ENCODE results near the gene SFXN4. TPM values are rescaled to one million over a fixed set of nuclear protein-coding genes. Genes with fewer than 3 reads are reported as not detected.
"Not testable (repeated sequence)": the region's sequence is repeated elsewhere in the genome, so short reads cannot be mapped to it uniquely, and the experiment has no call there.

SFXN4 gene
- total RNA-seq, 1 donor from 2014 or later = 13.1 TPM

DNA sequence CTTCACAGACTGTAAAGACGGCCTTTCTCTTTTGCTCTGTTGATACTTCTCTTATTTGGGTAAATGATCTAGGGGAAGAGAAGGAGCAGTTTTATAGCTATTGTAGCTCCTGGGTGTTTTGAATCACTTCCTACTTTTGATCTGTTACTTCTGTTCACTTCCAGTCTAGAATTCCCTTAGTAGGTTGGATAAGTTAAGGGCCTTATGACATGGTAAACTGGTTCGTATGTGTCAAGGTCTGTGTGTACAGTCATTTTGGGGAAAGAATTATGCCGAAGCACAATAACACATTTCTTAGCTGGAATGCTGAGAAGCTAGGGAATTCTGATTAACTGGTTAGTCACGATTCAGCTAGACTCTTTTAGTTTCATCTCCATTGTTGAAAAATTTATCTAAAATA, 53.5 kb downstream of the SFXN4 start:
- no peak for DNase-seq (ENCODE audit: low read depth)

DNA sequence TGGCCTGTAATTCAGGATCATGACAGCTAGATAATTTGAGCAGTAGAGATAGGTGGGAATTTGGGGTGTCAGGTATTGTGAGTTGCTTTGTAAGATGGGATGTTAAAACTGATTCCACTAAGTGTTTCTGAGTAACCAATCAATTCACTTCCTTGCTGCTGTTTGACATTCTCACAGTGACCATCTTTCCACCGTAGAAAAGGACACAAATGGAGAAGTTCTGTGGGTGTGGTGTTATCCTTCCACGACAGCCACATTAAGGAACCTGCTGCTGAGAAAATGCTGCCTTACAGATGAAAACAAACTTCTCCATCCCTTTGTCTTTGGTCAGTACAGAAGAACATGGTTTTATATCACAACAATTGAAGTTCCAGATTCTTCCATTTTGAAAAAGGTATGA, 57.7 kb downstream of the SFXN4 start:
- DNase-seq (ENCODE audit: low read depth) = not testable (repeated sequence)

DNA sequence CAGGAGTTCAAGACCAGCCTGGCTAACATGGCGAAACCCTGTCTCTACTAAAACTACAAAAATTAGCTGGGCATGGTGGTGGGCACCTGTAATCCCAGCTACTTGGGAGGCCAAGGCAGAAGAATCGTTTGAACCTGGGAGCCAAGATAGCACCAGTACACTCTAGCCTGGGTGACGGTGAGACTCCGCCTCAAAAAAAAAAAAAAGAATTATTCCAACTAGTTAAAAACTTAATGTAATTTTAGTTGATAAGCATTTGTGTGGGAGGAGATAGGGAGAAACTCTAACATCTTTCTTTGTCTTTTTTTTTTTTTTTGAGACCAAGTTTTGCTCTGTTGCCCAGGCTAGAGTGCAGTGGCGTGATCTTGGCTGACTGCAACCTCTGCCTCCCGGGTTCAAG, 58.4 kb downstream of the SFXN4 start:
- not testable (repeated sequence) for DNase-seq (ENCODE audit: low read depth)

DNA sequence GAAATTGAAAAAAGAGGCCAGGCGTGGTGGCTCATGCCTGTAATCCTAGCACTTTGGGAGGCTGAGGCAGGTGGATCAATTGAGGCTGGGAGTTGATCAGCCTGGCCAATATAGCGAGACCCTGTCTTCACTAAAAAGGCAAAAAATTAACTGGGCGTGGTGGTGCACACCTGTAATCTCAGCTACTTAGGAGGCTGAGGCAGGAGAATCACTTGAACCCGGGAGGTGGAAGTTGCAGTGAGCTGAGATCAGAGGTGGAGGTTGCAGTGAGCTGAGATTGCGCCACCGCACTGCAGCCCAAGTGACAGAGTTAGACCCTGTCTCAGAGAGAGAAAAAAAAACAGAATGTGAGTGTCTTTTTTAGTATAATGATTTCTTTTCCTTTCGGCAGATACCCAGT, 59.6 kb downstream of the SFXN4 start:
- not testable (repeated sequence) for DNase-seq (ENCODE audit: low read depth)

DNA sequence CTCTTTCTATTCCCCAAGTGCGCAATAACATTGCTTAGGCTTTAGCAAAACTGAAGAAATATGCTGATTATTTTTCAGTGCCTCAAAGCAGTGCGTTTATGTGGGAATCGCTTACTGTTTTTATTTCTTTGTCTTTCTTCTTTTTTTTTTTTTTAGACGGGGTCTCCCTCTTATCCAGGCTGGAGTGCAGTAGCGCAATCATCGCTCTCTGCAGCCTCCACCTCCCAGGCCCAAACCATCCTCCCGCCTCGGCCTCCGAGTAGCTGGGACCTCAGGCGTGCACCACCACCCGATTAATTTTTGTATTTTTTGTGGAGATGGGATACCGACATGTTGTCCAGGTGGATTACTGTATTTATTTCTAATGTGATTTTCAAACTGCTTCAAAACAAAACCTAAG, 60.4 kb downstream of the SFXN4 start:
- DNase-seq (ENCODE audit: low read depth) = no peak

DNA sequence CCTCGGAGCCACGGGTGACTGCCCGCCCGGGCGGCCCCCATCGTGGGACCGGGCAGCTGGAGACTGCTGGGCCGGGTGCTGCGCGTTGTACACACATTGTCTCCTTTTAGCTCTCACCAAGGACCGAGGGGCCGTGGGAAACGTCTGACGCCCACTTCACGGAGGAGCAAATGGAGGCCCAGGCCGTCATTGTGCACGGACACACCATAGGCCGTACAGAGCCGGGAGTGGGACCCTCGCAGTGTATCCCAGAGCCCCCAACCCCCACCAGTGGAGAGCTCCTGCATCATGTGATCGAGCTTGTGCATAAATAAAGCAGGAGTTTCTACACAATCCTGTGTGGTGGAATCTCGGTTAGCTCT, 60.9 kb downstream of the SFXN4 start:
- DNase-seq (ENCODE audit: low read depth) = no peak

DNA sequence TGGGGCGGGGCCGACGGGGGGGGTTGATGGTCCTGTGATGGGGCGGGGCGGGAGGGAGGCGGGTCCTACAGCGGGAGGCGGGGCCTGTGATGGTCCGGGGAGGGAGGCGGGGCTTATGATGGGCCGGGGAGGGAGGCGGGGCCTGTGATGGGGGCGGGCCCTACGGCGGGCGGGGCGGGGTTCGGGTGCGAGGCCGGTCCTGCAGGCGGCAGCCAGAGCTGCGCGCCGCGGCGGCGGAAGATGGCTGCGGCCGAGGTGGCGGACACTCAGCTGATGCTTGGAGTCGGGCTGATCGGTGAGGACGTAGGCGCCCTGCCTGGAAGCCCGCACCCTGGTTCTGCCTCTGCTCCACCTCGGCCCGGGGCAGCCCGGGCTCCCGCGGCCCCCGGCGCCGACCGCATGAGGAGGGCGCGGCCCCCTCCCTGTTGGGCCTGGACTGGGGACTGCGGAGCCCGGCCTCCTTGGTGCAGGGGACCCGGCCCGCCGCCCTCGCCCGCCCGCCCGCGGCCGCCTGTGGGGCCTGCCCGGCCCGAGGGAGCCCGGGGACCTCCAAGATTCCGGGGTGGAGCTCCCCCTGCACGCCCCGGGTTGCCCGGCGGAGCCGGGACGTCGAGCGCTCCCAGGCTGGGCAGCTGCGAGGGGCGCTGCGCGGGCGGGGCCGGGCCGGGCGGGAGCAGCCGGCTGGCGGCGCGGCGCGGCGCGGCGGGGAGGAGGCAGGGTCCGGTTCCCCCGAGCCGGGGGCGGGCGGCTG, 61.4 kb downstream of the SFXN4 start, which contains the start of gene DENND10:
Gene DENND10 (plus strand): TSS at position 211 of the 751 bp plus-strand sequence. CDS start 30 bp downstream, at position 241.
- peak; percentile 26 for DNase-seq (ENCODE audit: low read depth)

DNA sequence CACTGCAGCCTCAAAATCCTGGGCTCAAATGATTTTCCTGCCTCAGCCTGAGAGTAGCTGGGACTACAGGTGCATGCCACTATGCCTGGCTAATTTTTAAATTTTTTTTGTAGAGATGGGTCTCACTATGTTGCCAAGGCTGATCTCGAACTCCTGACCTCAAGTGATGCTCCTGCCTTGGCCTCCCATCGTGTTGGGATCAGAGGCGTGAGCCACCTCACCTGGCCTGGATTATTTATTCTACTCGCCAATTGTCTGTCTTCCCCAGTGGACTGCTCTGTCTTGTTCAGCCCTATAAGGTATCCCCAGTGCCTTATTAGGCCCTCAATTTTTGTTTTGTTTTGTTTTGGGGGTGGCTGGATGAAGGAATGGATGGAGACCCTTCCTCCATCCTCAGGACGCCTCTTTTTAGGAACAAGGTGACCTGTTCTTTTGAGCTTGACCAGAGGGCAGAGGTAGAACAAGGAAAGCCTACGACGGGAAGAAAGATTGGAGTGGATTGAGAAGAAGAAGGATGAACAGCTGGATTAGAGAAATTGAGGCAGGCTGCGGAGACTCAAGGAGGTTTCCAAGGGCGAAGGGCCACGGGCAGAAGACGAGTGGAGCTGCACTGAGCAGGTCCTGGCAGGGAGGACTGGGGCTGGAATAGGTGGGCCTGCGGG, 62.1 kb downstream of the SFXN4 start:
- no peak for DNase-seq (ENCODE audit: low read depth)

DNA sequence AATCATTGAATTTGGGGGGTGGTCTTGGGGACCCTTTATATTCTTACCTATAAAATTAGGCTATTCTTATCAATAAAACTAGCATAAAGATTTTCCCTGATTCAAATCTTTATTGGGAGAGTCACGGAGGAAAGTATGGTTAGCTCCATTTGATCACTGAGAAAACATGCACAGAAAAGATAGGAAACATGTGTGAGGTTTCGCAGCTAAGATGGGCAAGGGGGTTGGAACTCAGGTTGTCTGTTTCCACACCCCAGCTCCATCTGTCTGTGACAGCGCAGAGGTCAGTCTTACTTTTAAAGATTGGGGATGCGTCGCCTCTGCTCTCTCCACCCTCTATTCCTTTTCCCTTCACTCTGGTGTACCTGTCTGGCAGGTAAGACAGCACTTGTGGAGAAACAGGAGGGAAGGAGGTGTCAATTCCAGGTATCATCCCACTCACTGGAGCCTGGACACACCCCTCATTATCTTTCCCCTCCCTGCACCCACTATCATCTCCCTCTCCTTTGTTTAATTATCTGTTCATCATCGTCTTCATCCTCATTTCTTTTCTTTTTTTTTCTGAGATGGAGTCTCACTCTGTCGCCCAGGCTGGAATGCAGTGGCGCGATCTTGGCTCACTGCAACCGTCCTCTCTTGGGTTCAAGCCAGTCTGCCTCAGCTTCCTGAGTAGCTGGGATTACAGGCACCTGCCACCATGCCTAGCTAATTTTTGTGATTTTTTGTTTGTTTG, 64.0 kb downstream of the SFXN4 start:
- DNase-seq (ENCODE audit: low read depth) = no peak

DNA sequence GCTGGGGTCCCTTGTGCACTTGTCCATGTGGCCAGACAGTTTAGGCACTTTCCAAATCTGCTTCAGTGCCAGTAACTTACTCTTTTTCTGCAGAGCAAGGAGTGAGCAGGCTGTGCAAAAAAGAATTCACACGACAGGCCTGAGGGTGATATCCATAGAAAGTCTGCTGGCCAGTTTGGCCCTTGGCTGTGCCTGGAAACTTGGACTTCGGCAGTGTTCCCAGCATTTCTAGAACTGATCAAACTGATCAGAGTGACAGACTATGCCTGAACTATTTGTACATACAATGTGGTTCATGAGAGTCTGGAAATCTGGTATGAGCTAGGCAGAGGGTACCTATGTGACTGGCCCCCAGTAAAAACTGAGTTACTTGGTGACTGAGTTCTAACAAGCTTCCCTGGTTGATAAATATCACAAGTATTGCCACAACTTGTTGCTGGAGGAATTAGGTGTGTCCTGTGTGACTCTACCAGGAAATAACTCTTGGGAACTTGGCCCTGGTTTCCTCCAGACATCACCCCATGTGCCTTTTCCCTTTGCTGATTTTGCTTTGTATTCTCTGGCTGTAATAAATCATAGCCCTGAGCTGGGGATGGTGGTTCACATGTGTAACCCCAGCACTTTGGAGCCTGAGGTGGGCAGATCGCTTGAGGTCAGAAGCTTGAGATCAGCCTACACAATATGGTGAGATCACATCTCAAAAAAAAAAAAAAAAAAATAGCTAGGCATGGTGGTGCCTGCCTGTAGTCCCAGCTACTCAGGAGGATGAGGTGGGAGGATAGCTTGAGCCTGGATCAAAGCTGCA, 64.9 kb downstream of the SFXN4 start:
- DNase-seq (ENCODE audit: low read depth) = peak; percentile 68

DNA sequence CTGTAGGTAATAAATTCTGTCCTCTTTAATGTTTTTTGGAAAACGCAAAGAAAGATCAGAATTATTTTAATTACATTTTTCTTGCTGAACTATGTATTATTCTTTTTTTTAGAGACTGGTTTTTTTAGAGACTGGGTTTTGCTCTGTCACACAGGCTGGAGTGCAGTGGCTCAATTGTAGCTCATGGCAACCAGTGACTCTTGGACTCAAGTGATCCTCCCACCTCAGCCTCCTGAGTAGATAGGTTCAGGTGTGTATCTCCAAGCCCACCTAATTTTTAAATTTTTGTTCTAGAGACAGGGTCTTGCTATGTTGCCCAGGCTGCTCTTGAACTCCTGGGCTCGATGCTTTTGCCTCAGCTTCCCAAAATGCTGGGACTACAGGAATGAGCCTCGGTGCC, 66.9 kb downstream of the SFXN4 start:
- DNase-seq (ENCODE audit: low read depth) = no peak

DNA sequence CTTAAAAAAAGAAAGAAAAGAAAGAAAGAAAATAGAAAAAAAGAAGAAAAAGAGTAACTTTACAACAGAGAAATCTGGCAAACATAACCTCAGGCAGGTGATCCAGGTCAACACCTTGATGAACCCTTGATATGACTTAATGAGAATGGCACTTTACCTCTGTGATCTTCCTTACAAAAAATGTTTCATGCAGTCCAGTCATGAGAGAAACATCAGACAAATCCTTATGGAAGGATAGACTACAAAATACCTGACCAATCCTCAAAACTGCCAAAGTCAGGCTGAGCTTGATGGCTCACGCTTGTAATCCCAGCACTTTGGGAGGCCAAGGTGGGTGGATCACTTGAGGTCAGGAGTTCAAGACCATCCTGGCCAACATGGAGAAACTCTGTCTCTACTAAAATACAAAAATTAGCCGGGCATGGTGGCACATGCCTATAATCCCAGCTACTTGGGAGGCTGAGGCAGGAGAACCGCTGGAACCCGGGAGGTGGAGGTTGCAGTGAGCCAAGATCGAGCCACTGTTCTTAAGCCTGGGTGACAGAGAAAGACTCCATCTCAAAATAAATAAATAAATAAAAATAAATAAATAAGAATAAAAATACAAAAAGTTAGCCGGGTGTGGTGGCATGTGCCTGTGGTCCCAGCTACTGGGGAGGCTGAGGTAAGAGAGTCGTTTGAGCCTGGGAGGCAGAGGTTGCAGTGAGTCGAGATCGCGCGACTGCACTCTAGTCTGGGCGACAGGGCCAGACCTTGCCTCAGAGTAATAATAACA, 68.7 kb downstream of the SFXN4 start:
- not testable (repeated sequence) for DNase-seq (ENCODE audit: low read depth)

DNA sequence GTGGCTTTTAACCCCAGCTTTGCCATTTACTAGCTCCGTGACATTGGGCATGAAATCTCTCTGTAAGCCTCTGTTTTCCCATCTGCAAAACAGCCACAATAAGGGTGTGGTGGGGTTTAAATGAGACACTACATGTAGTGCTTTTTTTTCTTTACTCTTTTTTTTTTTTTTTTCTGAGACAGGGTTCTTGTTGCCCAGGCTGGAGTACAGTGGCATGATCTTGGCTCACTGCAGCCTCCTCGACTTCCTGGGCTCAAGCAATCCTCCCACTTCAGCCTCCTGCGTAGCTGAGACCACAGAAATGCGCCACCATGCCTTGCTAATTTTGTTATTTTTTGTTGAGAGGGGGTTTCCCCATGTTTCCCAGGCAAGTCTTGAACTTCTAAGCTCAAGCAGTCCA, 69.9 kb downstream of the SFXN4 start:
- DNase-seq (ENCODE audit: low read depth) = no peak

DNA sequence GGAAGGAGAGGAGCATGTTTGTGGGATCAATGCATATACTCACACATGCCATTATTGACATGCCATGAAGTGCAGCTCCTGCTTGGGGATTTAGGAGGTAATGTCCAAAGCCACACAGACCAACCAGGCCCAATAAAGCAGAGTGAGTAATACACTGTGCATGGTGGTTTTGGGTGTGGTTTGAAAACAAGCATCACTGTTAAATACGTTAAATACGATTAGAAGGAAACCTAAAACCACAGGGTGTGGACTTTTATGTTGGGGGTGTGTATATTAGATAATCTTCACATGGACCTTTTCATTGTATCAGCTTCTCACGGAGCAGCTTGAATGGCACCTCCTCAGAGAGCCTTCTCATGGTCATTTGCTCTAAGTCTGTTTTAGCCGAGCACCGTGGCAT, 74.5 kb downstream of the SFXN4 start:
- DNase-seq (ENCODE audit: low read depth) = peak; percentile 74

Other genes with a start within 250 kb of the SFXN4 start
- gene NANOS1, start 136.0 kb downstream of the SFXN4 start, total RNA-seq = 1.0 and 2.5 TPM in 2 replicates
- gene EIF3A, start 84.9 kb downstream of the SFXN4 start, total RNA-seq = 96.6 and 180 TPM in 2 replicates
- gene DENND10, start 61.6 kb downstream of the SFXN4 start, total RNA-seq = 76.1 and 82.3 TPM in 2 replicates
- gene PRDX3, start 13.1 kb upstream of the SFXN4 start, total RNA-seq = 361 and 404 TPM in 2 replicates
- 1.1 and 3.0 TPM in 2 replicates for gene GRK5, start 41.9 kb upstream of the SFXN4 start, total RNA-seq